Stimulated activated CD4-positive, alpha-beta T cell treated with anti-CD3 and anti-CD28 coated beads, Interleukin-1b, Interleukin-23, amount 100 ng/mL, for 24 hours (primary cell): ENCODE results near the gene PTTG1.
A peak's percentile ranks its signal among the peaks of the same experiment; 100 is the strongest.
"Not testable (repeated sequence)": the region's sequence is repeated elsewhere in the genome, so short reads cannot be mapped to it uniquely, and the experiment has no call there.

Experiments
- DNase-seq, 4 experiments: peaks; one replicate each; pipeline ENCODE4 v3.0.0-alpha.2; 2020; ENCODE audit warnings: low read depth in 4 of 4, low spot score in 1 of 4

Gene PTTG1

DNA sequence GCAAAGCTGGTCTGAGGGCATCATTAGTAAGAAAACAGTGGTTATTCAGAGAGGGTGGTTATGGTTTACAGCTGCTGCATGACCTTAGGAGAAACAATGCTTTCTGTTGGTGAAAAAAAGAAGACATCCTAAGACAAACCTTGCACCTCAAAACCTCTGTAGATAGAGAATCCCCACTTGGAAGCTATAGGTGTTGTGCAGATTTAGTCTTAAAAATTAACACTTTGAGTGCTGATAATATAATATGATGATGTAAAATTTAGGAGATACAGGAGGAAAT, 1.4 kb upstream of the PTTG1 start:
- DNase-seq = no peak

DNA sequence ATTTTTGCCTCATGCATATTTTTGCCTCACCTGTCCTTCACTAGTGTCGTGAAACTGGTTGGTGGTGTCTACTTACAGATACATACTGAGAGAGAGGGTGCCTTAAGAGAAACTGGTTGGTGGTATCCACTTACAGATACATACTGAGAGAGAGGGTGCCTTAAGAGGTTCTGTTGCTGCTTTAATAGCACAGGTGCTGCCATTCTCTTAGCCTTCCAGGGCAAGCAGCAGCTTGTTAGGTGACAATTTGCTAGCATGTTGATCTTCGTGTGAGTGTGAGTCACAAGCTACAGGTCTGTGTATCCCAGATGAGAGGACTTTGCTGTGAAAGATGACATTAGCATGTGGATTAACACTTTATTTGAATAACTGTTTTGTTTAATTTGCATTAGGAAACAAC, 1.4 kb downstream of the PTTG1 start:
- no peak for DNase-seq

DNA sequence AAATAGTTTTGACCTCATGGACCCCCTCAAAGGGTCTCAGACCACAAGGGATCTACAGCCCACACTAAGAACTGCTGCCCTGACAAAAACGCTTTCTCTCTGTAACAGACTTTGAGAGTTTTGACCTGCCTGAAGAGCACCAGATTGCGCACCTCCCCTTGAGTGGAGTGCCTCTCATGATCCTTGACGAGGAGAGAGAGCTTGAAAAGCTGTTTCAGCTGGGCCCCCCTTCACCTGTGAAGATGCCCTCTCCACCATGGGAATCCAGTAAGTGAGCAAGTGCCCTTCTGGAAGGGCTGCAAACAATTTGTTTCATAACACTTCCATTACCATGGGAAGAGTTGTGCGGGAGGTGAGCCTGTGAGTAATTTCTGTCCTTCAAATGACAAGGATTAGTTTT, 6.0 kb downstream of the PTTG1 start:
- DNase-seq = no peak

DNA sequence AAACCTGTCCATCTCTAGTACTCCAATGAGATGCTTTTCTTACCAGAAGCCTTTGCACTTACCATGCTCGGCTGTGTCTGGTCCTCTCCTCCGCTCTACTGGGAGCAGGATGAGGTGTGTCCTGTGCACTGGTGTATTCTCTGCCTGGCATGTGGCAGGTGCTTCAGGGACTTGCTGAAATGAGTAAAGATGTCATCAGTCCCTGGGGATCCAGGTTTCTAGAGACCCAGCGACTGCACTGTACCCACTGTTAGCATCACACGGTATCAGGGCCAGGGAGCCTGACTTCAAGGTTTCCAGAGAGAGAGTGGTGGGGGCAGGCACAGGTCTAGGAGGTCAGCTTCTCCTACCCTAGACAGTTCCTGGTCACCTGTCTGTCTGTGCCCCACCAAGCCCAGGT, 10.5 kb downstream of the PTTG1 start:
- DNase-seq = no peak

DNA sequence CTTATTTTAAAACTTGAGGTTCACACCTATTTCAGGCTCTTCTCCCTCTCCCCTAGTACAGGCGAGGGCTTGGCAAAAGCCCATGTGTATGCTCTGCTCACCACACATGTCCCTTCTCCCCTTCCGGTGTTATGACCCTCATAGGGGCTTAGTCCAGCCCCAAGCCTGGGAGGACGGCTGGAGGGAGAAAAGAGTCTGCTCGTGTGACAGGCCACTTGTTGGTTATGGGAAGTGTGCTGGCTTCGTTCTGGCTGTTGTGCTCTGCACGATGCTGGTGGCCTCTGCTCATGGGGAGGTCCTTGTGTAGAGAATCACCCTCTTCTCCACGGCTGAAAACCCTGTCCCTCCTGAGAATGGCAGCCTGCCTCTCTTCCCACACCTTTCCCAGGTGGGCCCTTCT, 11.1 kb downstream of the PTTG1 start:
- no peak for DNase-seq

DNA sequence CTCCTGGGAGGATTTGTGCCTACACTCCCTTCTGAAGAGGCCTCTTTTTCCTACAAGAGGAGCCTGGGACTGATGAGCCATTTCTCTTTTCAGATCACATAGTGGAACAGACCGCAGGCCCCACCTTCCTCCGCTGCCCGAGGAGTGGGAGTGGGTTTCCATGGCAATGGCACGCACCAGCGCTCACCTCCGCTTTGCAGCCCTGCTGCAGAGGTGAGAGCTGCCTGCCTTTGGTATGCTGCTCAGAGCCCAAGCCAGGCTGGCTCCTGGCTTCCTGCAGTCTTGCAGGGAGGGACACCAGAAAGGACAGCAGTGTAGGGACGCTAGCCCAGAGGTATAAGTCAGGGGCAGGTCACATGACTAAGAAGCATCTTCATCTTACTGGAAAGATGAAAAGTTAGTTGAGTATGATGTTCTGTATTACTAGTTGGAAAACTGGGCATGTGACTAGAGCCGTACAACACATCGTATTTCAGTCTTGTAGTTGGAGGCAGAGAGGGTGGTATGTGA, 12.4 kb downstream of the PTTG1 start:
- peak in 1 of 4 experiments; percentile 15 for DNase-seq

DNA sequence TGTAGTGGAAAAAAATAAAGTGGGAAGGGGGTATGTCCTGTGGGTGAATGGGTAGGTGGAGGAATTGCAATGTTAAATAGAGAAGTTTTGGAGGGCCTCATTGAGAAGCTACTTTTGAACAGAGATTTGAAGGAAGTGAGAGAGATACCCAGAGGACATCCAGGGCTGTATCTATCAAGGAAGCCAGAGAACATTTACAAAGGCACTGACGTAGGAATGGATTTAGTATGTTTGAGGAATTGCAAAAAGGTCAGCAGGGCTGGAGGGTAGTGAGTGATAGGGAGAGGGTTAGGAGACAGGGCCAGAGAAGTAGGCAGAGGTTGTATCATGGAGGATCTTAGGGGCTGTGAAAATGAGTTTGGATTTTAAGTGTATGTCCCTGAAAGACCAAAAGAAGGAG, 13.9 kb downstream of the PTTG1 start:
- no peak for DNase-seq

DNA sequence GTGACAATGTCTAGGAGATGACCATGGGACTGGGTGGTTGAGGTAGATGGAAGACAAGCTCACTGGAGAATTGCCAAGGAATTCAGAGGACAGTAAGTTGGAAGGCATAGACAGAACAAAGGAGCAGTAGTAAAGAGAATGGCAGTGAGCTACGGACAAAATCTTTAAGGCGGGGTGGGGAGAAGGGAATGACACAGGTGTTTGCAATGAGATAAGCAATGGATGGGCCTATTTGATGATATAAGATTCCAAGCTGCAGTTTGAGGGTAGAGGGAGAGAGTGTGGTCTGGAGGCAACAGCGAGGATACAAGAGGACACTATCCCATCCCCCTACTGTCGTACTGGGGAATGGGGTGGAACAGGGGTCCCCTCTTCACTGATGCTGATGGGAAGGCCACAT, 14.4 kb downstream of the PTTG1 start:
- no peak for DNase-seq

DNA sequence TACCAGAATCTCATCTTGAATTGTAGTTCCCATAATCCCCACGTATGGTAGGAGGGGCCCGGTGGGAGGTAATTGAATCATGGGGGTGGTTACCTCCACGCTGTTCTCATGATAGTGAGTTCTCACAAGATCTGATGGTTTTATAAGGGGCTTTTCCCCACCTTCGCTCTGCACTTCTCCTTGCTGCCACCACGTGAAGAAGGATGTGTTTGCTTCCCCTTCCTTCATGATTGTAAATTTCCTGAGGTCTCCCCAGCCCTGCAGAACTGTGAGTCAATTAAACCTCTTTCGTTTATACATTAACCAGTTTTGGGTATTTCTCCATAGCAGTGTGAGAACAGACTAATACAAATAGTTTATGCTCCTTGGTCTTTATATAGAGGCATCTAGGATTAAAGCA, 15.0 kb downstream of the PTTG1 start:
- DNase-seq = not testable (repeated sequence)

DNA sequence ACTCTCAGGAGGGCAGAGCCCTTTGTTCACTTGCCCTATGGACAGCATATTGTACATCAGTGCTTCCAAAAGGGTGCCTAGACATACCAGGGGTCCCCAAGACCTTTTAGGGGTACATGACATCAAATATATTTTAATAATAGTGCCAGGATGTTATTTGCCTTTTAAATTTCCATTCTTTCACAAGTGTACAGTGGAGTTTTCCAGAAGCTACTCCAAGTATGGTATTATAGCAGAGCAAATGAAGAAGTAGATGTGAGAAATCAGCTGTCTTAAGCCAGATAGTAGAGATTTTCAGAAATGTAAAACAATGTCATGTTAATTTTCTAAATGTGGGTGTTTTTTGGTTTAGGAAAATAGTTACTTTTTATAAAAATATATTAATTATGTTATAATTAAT, 15.6 kb downstream of the PTTG1 start:
- DNase-seq = no peak

DNA sequence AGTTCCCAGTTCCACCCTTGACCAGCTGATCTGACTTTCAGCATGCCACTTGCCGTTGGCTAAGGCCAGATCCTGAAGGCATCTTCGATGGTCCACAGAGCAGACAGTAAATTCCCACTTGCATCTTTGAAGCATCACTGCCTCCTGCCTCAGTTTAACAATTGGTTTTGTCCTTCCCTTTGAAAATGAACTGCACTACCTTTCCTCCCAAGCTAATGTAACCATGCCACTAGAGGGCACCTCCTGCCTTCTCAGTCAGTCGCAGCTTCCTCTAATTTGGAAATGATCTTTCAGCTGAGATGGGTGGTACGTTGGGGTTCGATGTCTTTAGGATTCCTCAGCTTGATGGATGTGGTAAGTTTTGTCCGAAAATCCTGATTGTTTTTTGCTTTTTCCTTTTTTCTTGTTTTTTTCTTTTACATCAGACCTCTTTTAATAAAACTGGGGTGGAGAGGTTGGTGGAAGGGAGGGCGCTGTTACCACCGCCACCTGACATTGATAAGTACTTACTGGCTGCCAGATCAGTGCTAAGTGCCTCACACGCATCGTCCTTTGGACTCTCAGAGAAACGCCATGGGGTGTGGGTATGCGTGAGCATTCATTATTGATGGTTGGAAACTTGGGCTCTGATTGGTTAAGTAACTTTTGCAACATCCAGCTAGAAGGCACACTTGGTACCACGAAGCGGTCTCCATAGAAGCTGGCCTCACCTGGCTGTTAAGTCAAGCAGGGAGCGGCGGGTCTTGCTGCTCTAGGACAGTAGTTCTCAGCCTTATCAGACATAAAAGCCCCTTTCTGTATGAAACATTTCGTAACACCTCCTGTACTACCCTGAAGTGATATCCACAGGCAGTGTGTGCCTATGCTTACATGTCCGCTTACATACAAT, 16.9 kb downstream of the PTTG1 start:
- peak; percentile 20 to 44 (median 24) for DNase-seq

DNA sequence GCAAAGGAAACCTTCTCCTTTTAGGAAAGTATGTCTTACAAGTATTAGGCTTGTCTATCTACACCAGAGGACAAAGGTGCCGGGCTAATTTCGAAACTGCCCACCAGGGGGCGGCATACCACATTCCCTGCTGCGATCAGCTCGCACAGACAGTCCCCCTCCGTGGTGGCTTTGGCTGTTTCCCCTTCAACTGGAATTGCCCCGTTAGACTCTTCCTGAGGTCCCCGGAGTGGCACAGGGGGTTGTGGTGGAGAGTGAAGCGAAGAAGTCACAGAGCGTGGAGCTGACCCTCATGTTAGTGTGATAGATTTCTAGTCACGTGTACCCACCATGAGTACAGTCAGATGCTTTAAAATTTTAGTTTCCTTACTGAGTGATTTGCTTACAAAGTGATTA, 17.5 kb downstream of the PTTG1 start:
- peak; percentile 79 to 87 (median 86) for DNase-seq

DNA sequence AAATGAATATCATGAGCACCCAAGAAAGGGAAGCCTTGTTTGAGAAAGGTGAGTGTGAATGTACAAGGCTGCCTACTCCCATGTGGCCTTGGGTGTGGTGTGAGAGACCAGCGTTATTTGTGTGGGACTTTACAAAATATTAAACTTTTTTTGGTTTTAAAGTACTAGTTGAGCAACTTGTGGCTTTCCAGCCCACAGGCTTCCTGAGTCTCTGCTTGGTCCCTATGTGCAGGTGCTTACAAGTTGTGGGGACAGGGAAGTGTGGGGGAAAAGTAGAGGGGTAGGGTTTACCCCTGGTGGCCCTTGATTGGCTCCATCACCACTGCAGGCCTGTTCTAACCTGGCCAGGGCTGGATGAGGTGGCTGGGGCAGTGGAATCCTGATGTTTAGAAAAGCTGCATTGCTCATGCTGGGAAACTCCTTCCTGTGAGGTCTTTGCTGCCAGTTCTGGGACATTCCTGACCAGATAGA, 19.7 kb downstream of the PTTG1 start:
- no peak for DNase-seq

DNA sequence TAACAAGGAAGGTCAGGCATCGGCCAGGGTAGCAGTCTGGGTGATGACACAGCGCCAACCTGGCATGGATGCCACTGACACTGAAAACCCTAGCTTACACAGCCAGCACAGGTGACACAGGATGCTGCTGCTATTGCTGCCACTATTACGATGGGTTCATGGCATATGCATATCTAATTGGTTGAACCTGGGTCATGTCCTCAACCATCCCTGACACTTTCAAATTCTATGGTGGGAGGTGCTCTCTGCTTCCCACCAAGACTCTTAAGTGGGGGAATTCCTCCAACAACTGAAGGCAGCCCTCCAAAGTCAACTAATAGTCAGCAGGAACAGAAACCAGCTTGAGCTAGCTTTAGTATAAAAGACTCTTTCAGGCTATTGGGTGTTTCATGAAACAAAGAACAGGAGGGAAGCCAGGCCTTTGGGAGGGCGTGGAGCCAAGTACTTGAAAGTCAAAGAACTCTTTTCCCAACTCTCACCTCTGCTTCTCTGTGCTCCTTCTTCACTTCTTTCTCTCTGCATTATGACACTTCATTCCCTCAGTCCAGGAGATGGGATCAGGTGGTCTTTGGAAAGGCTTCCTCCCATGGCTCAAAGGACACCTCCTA, 21.3 kb downstream of the PTTG1 start:
- DNase-seq = no peak

DNA sequence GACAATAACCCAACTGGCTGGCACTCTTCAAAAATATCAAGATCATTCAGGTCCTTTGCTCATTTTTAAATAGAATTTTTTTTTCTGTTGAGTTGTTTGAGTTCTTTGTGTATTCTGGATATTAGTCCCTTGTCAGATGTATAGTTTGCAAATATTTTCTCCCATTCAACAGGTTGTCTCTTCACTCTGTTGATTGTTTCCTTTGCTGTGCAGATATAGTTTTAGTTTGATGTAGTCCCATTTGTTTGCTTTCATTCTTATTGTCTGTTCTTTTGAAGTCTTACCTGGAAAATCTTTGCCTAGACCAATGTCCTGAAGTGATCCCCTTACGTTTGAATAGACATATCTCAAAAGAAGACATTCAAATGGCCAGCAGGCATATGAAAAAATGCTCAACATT, 22.8 kb downstream of the PTTG1 start:
- DNase-seq = no peak

DNA sequence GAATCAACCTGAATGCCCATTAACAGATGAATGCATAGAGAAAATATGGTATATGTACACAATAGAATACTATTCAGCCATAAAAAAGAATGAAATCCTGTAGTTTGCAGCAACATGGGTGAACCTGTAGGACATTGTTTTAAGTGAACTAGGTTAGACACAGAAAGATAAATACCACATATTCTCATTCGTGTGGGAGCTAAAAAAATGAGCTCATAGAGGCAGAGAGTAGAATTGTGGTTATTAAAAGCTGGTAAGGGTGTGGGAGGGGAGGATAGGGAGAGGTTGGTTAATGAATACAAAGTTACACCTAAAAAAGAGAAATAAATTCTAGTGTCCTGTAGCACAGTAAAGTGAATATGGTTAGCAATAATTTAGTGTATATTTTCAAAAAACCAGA, 23.5 kb downstream of the PTTG1 start:
- no peak for DNase-seq

DNA sequence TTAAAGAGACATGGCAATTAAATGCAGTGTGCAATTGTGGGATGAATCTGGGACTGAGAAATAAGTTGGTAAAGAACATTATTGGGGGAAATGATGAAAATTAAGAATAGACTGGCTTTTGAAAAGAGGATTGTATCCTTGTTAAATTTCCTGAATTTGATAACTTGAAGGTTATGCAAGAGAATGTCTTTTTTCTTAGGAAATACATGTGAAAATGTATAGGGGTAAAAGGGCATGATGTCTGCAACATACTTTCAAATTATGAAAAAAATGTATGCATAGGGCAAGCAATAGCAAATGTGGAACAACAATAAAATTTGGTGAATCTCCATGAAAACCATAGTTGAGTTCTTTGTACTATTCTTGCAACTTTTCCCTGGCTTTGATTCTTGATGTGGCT, 24.1 kb downstream of the PTTG1 start:
- no peak for DNase-seq

DNA sequence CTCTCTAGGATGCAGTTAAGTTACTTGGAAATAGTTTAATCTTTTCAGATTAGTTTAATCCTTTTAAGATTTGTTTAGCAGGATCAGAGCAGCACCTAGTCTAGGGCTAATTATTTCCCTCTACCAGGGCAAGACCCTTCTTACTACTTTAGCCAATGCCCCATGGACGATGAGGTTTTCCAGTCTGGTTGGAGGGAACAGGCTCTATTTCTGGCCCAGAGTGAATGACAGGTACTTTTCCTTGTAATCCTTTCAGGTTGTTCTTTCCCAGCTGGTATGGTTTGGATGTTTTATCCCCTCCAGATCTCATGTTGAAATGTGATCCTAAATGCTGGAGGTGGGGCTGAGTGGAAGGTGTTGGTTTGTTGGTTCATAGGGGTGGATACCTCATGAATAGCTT, 27.2 kb downstream of the PTTG1 start:
- no peak for DNase-seq

DNA sequence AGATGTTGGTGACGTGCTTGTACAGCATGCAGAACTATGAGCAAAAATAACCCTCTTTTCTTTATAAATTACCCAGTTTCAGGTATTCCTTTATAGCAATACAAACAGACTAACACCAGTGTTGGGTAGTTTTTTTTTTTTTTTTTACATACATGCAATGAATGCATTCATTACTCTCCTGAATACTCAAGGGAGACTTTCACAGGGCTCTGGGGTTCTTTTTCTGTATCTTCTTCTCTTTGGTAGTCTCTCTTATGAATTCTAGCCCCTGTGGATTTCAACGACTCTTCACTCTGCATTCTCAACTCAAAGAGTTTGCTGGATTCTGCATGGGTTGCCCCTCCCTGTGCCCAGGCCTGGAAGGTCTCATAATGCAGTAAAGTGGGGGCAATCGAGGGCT, 27.8 kb downstream of the PTTG1 start:
- no peak for DNase-seq

DNA sequence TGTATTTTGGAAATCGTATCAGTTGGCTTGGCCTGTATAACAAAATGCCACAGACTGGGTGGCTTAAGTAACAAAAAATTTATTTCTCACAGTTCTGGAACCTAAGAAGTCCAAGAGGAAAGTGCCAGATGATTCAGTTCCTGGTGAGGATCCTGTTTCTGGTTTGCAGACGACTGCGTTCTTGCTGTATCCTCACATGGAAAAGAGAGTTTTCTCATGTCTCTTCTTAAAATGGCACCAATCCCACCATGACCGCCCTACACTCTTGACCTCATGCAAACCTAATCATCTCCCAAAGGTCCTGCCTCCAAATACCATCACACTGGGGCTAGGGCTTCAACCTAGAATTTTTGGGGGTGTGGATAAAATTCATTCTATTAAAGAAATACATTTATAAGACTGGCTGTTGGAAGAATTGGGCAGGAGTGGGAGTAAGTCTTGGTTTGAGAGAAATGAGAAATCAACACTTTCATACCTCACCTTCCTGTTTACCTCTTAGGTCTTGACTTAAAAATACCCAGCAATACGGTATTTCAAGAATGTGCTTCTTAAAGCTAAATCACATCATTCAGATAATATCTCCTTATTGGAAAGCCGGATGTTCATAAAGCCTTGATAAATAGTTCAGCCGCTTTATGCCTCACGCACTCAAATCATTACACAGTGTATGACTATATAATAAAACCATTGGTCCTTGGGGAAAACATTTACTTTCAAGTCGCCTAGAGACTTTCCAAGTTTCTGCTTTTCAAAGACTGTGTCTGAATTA, 28.7 kb downstream of the PTTG1 start:
- DNase-seq = no peak

DNA sequence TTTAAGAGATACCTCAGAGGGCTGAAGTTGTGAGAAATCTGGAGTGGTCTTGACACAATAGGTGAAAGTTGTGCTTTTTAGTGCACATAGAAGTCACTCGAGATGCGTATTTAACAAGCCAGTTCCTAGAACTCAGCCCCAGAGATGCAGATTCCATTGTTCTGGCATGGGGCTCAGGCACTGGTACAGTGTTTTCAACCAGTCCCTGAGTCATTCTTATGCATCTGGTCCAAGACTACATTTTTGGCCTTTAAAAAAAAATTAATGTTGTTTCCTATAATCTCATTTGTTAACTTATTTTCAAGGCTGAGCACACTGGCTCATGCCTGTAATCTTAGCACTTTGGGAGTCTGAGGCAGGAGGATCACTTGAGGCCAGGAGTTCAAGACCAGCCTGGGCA, 29.6 kb downstream of the PTTG1 start:
- no peak for DNase-seq

DNA sequence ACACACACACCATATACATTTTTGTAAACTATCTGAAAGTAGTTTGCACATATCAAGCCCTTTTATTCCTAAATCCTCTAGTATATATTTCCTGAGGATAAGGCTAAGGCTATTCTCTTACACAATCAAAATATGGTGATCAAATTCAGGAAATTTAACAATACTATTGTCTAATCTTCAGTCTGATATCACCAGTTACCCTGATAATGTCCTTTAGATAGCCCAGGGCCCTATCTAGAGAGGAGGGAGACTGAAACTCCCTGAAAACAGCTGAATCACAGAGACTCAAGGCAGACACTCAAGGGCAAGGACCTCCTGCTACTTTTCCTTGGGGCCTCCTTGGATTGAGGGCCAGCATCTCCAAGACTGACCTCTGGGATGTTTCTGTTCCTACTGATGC, 30.4 kb downstream of the PTTG1 start:
- DNase-seq = no peak
